Ascending aorta (tissue), 2 donors: Measurements from ENCODE around the gene PUM1. TPM values are rescaled to one million over a fixed set of nuclear protein-coding genes. Genes with fewer than 3 reads are reported as not detected.

Source experiments
- DNase-seq, 2 donors: peaks; one replicate each; pipeline ENCODE4 v3.0.0-alpha.2; 2019; ENCODE audit warnings: low spot score in 2 of 2
- H3K27ac ChIP-seq, 2 donors: fragments of 200-600 bp; sonication (generic); one replicate each; pipeline ENCODE4 v1.5.1; 2016 to 2017; ENCODE audit warnings: mild to moderate bottlenecking in 1 of 2
- H3K27me3 ChIP-seq: fragments of 200-600 bp; sonication (generic); one replicate; pipeline ENCODE4 v1.5.1; 2017
- H3K36me3 ChIP-seq, 2 donors: fragments of 200-600 bp; sonication (generic); one replicate each; pipeline ENCODE4 v1.5.1; 2016
- H3K4me1 ChIP-seq, 2 donors: fragments of 200-600 bp; sonication (generic); one replicate each; pipeline ENCODE4 v1.5.1; 2016 to 2017; ENCODE audit warnings: mild to moderate bottlenecking in 1 of 2
- H3K4me3 ChIP-seq, 2 donors: fragments of 200-600 bp; sonication (generic); one replicate each; pipeline ENCODE4 v1.5.1; 2016 to 2017; ENCODE audit warnings: mild to moderate bottlenecking in 1 of 2
- H3K9me3 ChIP-seq, 2 donors: fragments of 200-600 bp; sonication (generic); one replicate each; pipeline ENCODE4 v1.5.1; 2016
- CTCF ChIP-seq, 3 experiments: fragments of 200-600 bp in 2 of 3; fragments of 450-650 bp in 1 of 3; sonication (generic) in 2 of 3; IDR thresholded peaks; one replicate each; pipeline ENCODE4 v1.5.1; 2016 to 2019; ENCODE audit warnings: antibody characterized with exemption in 3 of 3, mild to moderate bottlenecking in 1 of 3, moderate library complexity in 1 of 3
- intact Hi-C: fragments of 100-400 bp; cut with DNase I; formaldehyde crosslinking; loops from one replicate; pipeline ENCODE4 v1.15.1; 2023
- total RNA-seq: library from RNA; depleted of rRNA; stranded (reverse); fragments of >200 nt; gene quantifications from one replicate; pipeline ENCODE4 v1.1.0, GENCODE V29; 2016

The PUM1 gene
- total RNA-seq, 1 donor from 2014 or later: 52.3 TPM

GRCh38 chr1:30927448-30927847, 138.1 kb downstream of the PUM1 start:
- no peak overlapping the region for H3K4me3 ChIP-seq
- TF ChIP-seq CTCF (IDR thresholded peaks at IDR 0.05): no peak
- H3K27ac ChIP-seq: no peak overlapping the region
- H3K27me3 ChIP-seq: no peaks in the 10 kb centered on the region
- H3K9me3 ChIP-seq: no peaks in the 10 kb centered on the region
- intact Hi-C loops: no loop called here
- DNase-seq: no peak
- H3K4me1 ChIP-seq: no peaks in the 10 kb centered on the region
- peaks cover 0 to 6% of the 10 kb centered on the region in 2 donors for H3K36me3 ChIP-seq

GRCh38 chr1:30923597-30923996, 141.9 kb downstream of the PUM1 start:
- no peaks in the 10 kb centered on the region for H3K4me1 ChIP-seq
- H3K27ac ChIP-seq: no peak overlapping the region
- TF ChIP-seq CTCF (IDR thresholded peaks at IDR 0.05): no peak
- DNase-seq: no peak
- intact Hi-C loops: no loop called here
- H3K9me3 ChIP-seq: no peaks in the 10 kb centered on the region
- H3K27me3 ChIP-seq: no peaks in the 10 kb centered on the region
- no peak overlapping the region for H3K4me3 ChIP-seq
- no peaks in the 10 kb centered on the region for H3K36me3 ChIP-seq

- no peaks in the 10 kb centered on the region for H3K27me3 ChIP-seq
- H3K36me3 ChIP-seq: no peaks in the 10 kb centered on the region
- no peaks in the 10 kb centered on the region for H3K9me3 ChIP-seq
- intact Hi-C loops: no loop called here
- H3K27ac ChIP-seq: no peak overlapping the region
- H3K4me1 ChIP-seq: no peaks in the 10 kb centered on the region
- H3K4me3 ChIP-seq: no peak overlapping the region
- no peak for DNase-seq
- TF ChIP-seq CTCF (IDR thresholded peaks at IDR 0.05): no peak
These were observed 144.7 kb downstream of the PUM1 start for GRCh38 chr1:30920827-30921226.

- peak in 1 of 2 donors; percentile 59 for DNase-seq
- Histone ChIP-seq H3K9me3 (no peaks in the 10 kb centered on the region), H3K27ac (peak overlapping the region in 1 of 2 donors; percentile 21), H3K4me1 (no peaks in the 10 kb centered on the region), H3K36me3 (no peaks in the 10 kb centered on the region), H3K4me3 (no peak overlapping the region), H3K27me3 (no peaks in the 10 kb centered on the region)
- intact Hi-C loops: no loop called here
- no peak for TF ChIP-seq CTCF (IDR thresholded peaks at IDR 0.05)
These were observed 146.3 kb downstream of the PUM1 start for GRCh38 chr1:30919025-30919881.

- TF ChIP-seq CTCF (IDR thresholded peaks at IDR 0.05): no peak
- DNase-seq: peak in 1 of 2 donors; percentile 56
- H3K27ac ChIP-seq: no peak overlapping the region
- H3K4me1 ChIP-seq: no peaks in the 10 kb centered on the region
- no peaks in the 10 kb centered on the region for H3K9me3 ChIP-seq
- no peak overlapping the region for H3K4me3 ChIP-seq
- H3K36me3 ChIP-seq: no peaks in the 10 kb centered on the region
- intact Hi-C loops: no loop called here
- H3K27me3 ChIP-seq: no peaks in the 10 kb centered on the region
These were observed 149.2 kb downstream of the PUM1 start for GRCh38 chr1:30916296-30916695.
